ENCODE results near the gene AGPAT4.

AGPAT4 gene

GRCh38 chr6:161266513-161267230 is 7.2 kb downstream of the AGPAT4 start:
- Histone ChIP-seq H3K4me1 (ENCODE audit: control insufficient read depth in 1 of 2, insufficient read depth in 2 of 2, low read length in 2 of 2) (no peaks in the 10 kb centered on the region), H3K4me3 (ENCODE audit: low read depth in 1 of 2, low read length in 2 of 2) (no peak overlapping the region), H3K9me3 (ENCODE audit: control insufficient read depth in 1 of 2, low read length in 2 of 2) (no peaks in the 10 kb centered on the region), H3K36me3 (ENCODE audit: control insufficient read depth in 1 of 2, insufficient read depth in 2 of 2, low read length in 2 of 2) (peaks cover 0 to 2% of the 10 kb centered on the region in 2 donors), H3K27ac (ENCODE audit: low read length) (no peak overlapping the region), H3K27me3 (ENCODE audit: low read depth, low read length) (no peaks in the 10 kb centered on the region)

GRCh38 chr6:161265975-161266374 is 7.9 kb downstream of the AGPAT4 start:
- Histone ChIP-seq H3K27me3 (ENCODE audit: low read depth, low read length) (no peaks in the 10 kb centered on the region), H3K9me3 (ENCODE audit: control insufficient read depth in 1 of 2, low read length in 2 of 2) (no peaks in the 10 kb centered on the region), H3K36me3 (ENCODE audit: control insufficient read depth in 1 of 2, insufficient read depth in 2 of 2, low read length in 2 of 2) (peaks cover 0 to 6% of the 10 kb centered on the region in 2 donors), H3K4me3 (ENCODE audit: low read depth in 1 of 2, low read length in 2 of 2) (no peak overlapping the region), H3K4me1 (ENCODE audit: control insufficient read depth in 1 of 2, insufficient read depth in 2 of 2, low read length in 2 of 2) (no peaks in the 10 kb centered on the region), H3K27ac (ENCODE audit: low read length) (no peak overlapping the region)

GRCh38 chr6:161265554-161265953 is 8.3 kb downstream of the AGPAT4 start:
- Histone ChIP-seq H3K9me3 (ENCODE audit: control insufficient read depth in 1 of 2, low read length in 2 of 2) (no peaks in the 10 kb centered on the region), H3K27ac (ENCODE audit: low read length) (no peak overlapping the region), H3K36me3 (ENCODE audit: control insufficient read depth in 1 of 2, insufficient read depth in 2 of 2, low read length in 2 of 2) (peaks cover 0 to 6% of the 10 kb centered on the region in 2 donors)

GRCh38 chr6:161264181-161264580 is 9.7 kb downstream of the AGPAT4 start:
- Histone ChIP-seq H3K9me3 (ENCODE audit: control insufficient read depth in 1 of 2, low read length in 2 of 2) (no peaks in the 10 kb centered on the region), H3K4me3 (ENCODE audit: low read depth in 1 of 2, low read length in 2 of 2) (no peak overlapping the region), H3K27me3 (ENCODE audit: low read depth, low read length) (no peaks in the 10 kb centered on the region), H3K4me1 (ENCODE audit: control insufficient read depth in 1 of 2, insufficient read depth in 2 of 2, low read length in 2 of 2) (no peaks in the 10 kb centered on the region), H3K36me3 (ENCODE audit: control insufficient read depth in 1 of 2, insufficient read depth in 2 of 2, low read length in 2 of 2) (peaks cover 0 to 6% of the 10 kb centered on the region in 2 donors), H3K27ac (ENCODE audit: low read length) (no peak overlapping the region)

More at GRCh38 chr6:161265554-161265953, 8.3 kb downstream of the AGPAT4 start:
- Histone ChIP-seq H3K27me3 (ENCODE audit: low read depth, low read length) (no peaks in the 10 kb centered on the region), H3K4me3 (ENCODE audit: low read depth in 1 of 2, low read length in 2 of 2) (no peak overlapping the region), H3K4me1 (ENCODE audit: control insufficient read depth in 1 of 2, insufficient read depth in 2 of 2, low read length in 2 of 2) (no peaks in the 10 kb centered on the region)

- Histone ChIP-seq H3K36me3 (ENCODE audit: control insufficient read depth in 1 of 2, insufficient read depth in 2 of 2, low read length in 2 of 2) (peaks cover 0 to 6% of the 10 kb centered on the region in 2 donors), H3K4me1 (ENCODE audit: control insufficient read depth in 1 of 2, insufficient read depth in 2 of 2, low read length in 2 of 2) (peaks cover 0 to 8% of the 10 kb centered on the region in 2 donors), H3K9me3 (ENCODE audit: control insufficient read depth in 1 of 2, low read length in 2 of 2) (no peaks in the 10 kb centered on the region), H3K4me3 (ENCODE audit: low read depth in 1 of 2, low read length in 2 of 2) (no peak overlapping the region), H3K27me3 (ENCODE audit: low read depth, low read length) (no peaks in the 10 kb centered on the region), H3K27ac (ENCODE audit: low read length) (no peak overlapping the region)
Observed at GRCh38 chr6:161261816-161262215, 12.0 kb downstream of the AGPAT4 start.

- H3K4me3 ChIP-seq (ENCODE audit: low read depth in 1 of 2, low read length in 2 of 2) = no peak overlapping the region
- no peaks in the 10 kb centered on the region for H3K27me3 ChIP-seq (ENCODE audit: low read depth, low read length)
- H3K27ac ChIP-seq (ENCODE audit: low read length) = no peak overlapping the region
- H3K4me1 ChIP-seq (ENCODE audit: control insufficient read depth in 1 of 2, insufficient read depth in 2 of 2, low read length in 2 of 2) = peaks cover 0 to 8% of the 10 kb centered on the region in 2 donors
- H3K36me3 ChIP-seq (ENCODE audit: control insufficient read depth in 1 of 2, insufficient read depth in 2 of 2, low read length in 2 of 2) = peaks cover 0 to 6% of the 10 kb centered on the region in 2 donors
- H3K9me3 ChIP-seq (ENCODE audit: control insufficient read depth in 1 of 2, low read length in 2 of 2) = no peaks in the 10 kb centered on the region
Observed at GRCh38 chr6:161261325-161261724, 12.5 kb downstream of the AGPAT4 start.

GRCh38 chr6:161259302-161259701 is 14.6 kb downstream of the AGPAT4 start:
- Histone ChIP-seq H3K36me3 (ENCODE audit: control insufficient read depth in 1 of 2, insufficient read depth in 2 of 2, low read length in 2 of 2) (peaks cover 0 to 6% of the 10 kb centered on the region in 2 donors), H3K4me1 (ENCODE audit: control insufficient read depth in 1 of 2, insufficient read depth in 2 of 2, low read length in 2 of 2) (peaks cover 0 to 22% of the 10 kb centered on the region in 2 donors), H3K4me3 (ENCODE audit: low read depth in 1 of 2, low read length in 2 of 2) (no peak overlapping the region), H3K27me3 (ENCODE audit: low read depth, low read length) (no peaks in the 10 kb centered on the region), H3K9me3 (ENCODE audit: control insufficient read depth in 1 of 2, low read length in 2 of 2) (no peaks in the 10 kb centered on the region), H3K27ac (ENCODE audit: low read length) (no peak overlapping the region)

- Histone ChIP-seq H3K4me3 (ENCODE audit: low read depth in 1 of 2, low read length in 2 of 2) (no peak overlapping the region), H3K27me3 (ENCODE audit: low read depth, low read length) (no peaks in the 10 kb centered on the region), H3K27ac (ENCODE audit: low read length) (no peak overlapping the region), H3K36me3 (ENCODE audit: control insufficient read depth in 1 of 2, insufficient read depth in 2 of 2, low read length in 2 of 2) (peaks cover 0 to 6% of the 10 kb centered on the region in 2 donors), H3K9me3 (ENCODE audit: control insufficient read depth in 1 of 2, low read length in 2 of 2) (no peaks in the 10 kb centered on the region), H3K4me1 (ENCODE audit: control insufficient read depth in 1 of 2, insufficient read depth in 2 of 2, low read length in 2 of 2) (peaks cover 0 to 25% of the 10 kb centered on the region in 2 donors)
Observed at GRCh38 chr6:161257793-161258457, 15.9 kb downstream of the AGPAT4 start.

GRCh38 chr6:161256407-161256806 is 17.5 kb downstream of the AGPAT4 start:
- no peak overlapping the region for H3K4me3 ChIP-seq (ENCODE audit: low read depth in 1 of 2, low read length in 2 of 2)
- H3K9me3 ChIP-seq (ENCODE audit: control insufficient read depth in 1 of 2, low read length in 2 of 2) = no peaks in the 10 kb centered on the region
- peaks cover 0 to 1% of the 10 kb centered on the region in 2 donors for H3K36me3 ChIP-seq (ENCODE audit: control insufficient read depth in 1 of 2, insufficient read depth in 2 of 2, low read length in 2 of 2)
- H3K27ac ChIP-seq (ENCODE audit: low read length) = no peak overlapping the region
- H3K27me3 ChIP-seq (ENCODE audit: low read depth, low read length) = no peaks in the 10 kb centered on the region
- H3K4me1 ChIP-seq (ENCODE audit: control insufficient read depth in 1 of 2, insufficient read depth in 2 of 2, low read length in 2 of 2) = peaks cover 0 to 25% of the 10 kb centered on the region in 2 donors

- Histone ChIP-seq H3K4me3 (ENCODE audit: low read depth in 1 of 2, low read length in 2 of 2) (no peak overlapping the region), H3K9me3 (ENCODE audit: control insufficient read depth in 1 of 2, low read length in 2 of 2) (no peaks in the 10 kb centered on the region), H3K36me3 (ENCODE audit: control insufficient read depth in 1 of 2, insufficient read depth in 2 of 2, low read length in 2 of 2) (no peaks in the 10 kb centered on the region), H3K4me1 (ENCODE audit: control insufficient read depth in 1 of 2, insufficient read depth in 2 of 2, low read length in 2 of 2) (peaks cover 0 to 25% of the 10 kb centered on the region in 2 donors), H3K27ac (ENCODE audit: low read length) (no peak overlapping the region), H3K27me3 (ENCODE audit: low read depth, low read length) (no peaks in the 10 kb centered on the region)
Observed at GRCh38 chr6:161255518-161255917, 18.3 kb downstream of the AGPAT4 start.

GRCh38 chr6:161254464-161255253 is 19.2 kb downstream of the AGPAT4 start:
- Histone ChIP-seq H3K27ac (ENCODE audit: low read length) (no peak overlapping the region), H3K4me1 (ENCODE audit: control insufficient read depth in 1 of 2, insufficient read depth in 2 of 2, low read length in 2 of 2) (peaks cover 0 to 25% of the 10 kb centered on the region in 2 donors), H3K9me3 (ENCODE audit: control insufficient read depth in 1 of 2, low read length in 2 of 2) (no peaks in the 10 kb centered on the region), H3K4me3 (ENCODE audit: low read depth in 1 of 2, low read length in 2 of 2) (no peak overlapping the region), H3K36me3 (ENCODE audit: control insufficient read depth in 1 of 2, insufficient read depth in 2 of 2, low read length in 2 of 2) (no peaks in the 10 kb centered on the region), H3K27me3 (ENCODE audit: low read depth, low read length) (no peaks in the 10 kb centered on the region)

All from muscle layer of duodenum (tissue), 2 donors.